B cell (primary cell): ENCODE measurements around the gene NINJ2.

ENCODE experiments used
- EZH2 ChIP-seq: IDR thresholded peaks from 2 replicates; pipeline ENCODE4 v1.6.1; 2012; ENCODE audit warnings: borderline replicate concordance, low read depth, mild to moderate bottlenecking, moderate library complexity, low read length; ENCODE audit not compliant: insufficient read depth, poor library complexity, severe bottlenecking
- TF ChIP-seq, protein P1 (sequence below): fragments of 200-600 bp; IDR thresholded peaks from one replicate; pipeline ENCODE4 v1.8.0; 2022; ENCODE audit warnings: antibody characterized with exemption, mild to moderate bottlenecking

DNA sequence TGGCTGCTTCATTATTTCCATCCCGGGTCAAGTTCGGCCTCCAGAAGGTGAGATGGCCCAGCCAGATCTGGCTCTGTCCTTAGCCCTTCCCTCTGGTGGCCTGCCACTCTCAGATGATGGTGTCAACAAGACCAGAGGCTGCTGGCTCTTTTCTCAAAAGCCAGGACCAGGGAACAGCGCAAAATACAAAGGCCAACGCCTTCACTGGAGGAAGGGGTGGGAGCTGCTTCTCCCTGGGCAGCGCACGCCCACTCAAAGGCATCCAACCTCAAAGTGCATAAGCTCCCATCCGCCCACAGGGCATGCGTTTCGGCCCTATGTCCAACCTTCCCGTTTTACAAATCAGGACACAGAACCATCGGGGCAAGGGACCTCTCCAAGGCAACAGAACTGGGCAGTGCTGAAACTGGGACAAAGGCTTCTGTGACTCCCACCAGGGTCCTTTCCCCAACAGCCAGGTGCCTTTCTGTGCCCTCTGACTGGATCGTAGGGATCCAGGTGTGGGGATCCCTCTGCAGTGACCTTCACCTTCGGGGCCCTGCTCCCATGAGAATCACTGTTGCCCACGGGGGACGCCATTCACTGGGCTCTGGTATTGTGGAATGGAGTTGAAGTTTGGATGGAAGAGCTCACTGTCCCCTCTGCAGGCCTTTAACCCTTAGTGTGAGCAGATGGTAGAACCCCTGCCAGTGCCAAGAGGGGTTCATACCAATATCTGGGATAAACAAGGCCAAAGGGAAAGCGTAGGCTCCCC lies 76.8 kb downstream of the NINJ2 start:
- TF ChIP-seq, protein P1, sequence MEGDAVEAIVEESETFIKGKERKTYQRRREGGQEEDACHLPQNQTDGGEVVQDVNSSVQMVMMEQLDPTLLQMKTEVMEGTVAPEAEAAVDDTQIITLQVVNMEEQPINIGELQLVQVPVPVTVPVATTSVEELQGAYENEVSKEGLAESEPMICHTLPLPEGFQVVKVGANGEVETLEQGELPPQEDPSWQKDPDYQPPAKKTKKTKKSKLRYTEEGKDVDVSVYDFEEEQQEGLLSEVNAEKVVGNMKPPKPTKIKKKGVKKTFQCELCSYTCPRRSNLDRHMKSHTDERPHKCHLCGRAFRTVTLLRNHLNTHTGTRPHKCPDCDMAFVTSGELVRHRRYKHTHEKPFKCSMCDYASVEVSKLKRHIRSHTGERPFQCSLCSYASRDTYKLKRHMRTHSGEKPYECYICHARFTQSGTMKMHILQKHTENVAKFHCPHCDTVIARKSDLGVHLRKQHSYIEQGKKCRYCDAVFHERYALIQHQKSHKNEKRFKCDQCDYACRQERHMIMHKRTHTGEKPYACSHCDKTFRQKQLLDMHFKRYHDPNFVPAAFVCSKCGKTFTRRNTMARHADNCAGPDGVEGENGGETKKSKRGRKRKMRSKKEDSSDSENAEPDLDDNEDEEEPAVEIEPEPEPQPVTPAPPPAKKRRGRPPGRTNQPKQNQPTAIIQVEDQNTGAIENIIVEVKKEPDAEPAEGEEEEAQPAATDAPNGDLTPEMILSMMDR, result no peak
- no peak for TF ChIP-seq EZH2
